Neural cell (in vitro differentiated cells): ENCODE measurements around the gene SLC25A47. TPM values are rescaled to one million over a fixed set of nuclear protein-coding genes. Genes with fewer than 3 reads are reported as not detected.

Experiments used
- H2AFZ ChIP-seq: fragments of 200-600, 300-800 bp; sonication (generic), shearing (Covaris generic); 2 replicates; pipeline ENCODE4 v1.6.0; 2014; ENCODE audit warnings: low read depth, mild to moderate bottlenecking, antibody characterized with exemption, low read length, moderate library complexity
- H3F3A ChIP-seq: fragments of 200-600 bp; shearing (Covaris generic); 2 replicates; pipeline ENCODE4 v1.6.1; 2016; ENCODE audit warnings: mild to moderate bottlenecking, moderate library complexity, mixed read lengths, antibody characterized with exemption, low read length; ENCODE audit not compliant: insufficient read depth, poor library complexity, severe bottlenecking
- H3K27ac ChIP-seq: fragments of 200-600, 300-800 bp; sonication (generic), shearing (Covaris generic); 2 replicates; pipeline ENCODE4 v1.5.1; 2014; ENCODE audit warnings: mild to moderate bottlenecking, low read length, moderate library complexity
- H3K27me3 ChIP-seq: fragments of 300-800, 200-600 bp; sonication (generic), shearing (Covaris generic); 2 replicates; pipeline ENCODE4 v1.6.0; 2014; ENCODE audit warnings: mild to moderate bottlenecking, low read depth, low read length, moderate library complexity; ENCODE audit not compliant: insufficient read depth
- H3K36me3 ChIP-seq: fragments of 300-800, 200-600 bp; sonication (generic), shearing (Covaris generic); 2 replicates; pipeline ENCODE4 v1.5.1; 2014; ENCODE audit warnings: mild to moderate bottlenecking, antibody characterized with exemption, low read length, moderate library complexity; ENCODE audit not compliant: insufficient read depth
- H3K4me2 ChIP-seq: fragments of 300-800, 200-600 bp; sonication (generic), shearing (Covaris generic); 2 replicates; pipeline ENCODE4 v1.6.0; 2014; ENCODE audit warnings: mild to moderate bottlenecking, low read length
- H3K4me3 ChIP-seq: fragments of 300-800, 200-600 bp; sonication (generic), shearing (Covaris generic); 2 replicates; pipeline ENCODE4 v1.5.1; 2014; ENCODE audit warnings: mild to moderate bottlenecking, low read length, moderate library complexity
- H3K79me2 ChIP-seq: fragments of 200-600 bp; shearing (Covaris generic); replicated peaks from 2 replicates; pipeline ENCODE4 v1.6.0; 2014; ENCODE audit warnings: mild to moderate bottlenecking, low read length, moderate library complexity; ENCODE audit not compliant: insufficient read depth
- H3K9ac ChIP-seq: fragments of 300-800, 200-600 bp; sonication (generic), shearing (Covaris generic); 2 replicates; pipeline ENCODE4 v1.6.1; 2016; ENCODE audit warnings: mild to moderate bottlenecking, low read length, mixed read lengths
- H3K9me2 ChIP-seq: fragments of 200-600 bp; shearing (Covaris generic); 2 replicates; pipeline ENCODE4 v1.6.1; 2016; ENCODE audit warnings: mild to moderate bottlenecking, low read length, mixed read lengths; ENCODE audit not compliant: insufficient read depth
- H3K9me3 ChIP-seq: fragments of 200-600, 300-800 bp; sonication (generic), shearing (Covaris generic); 2 replicates; pipeline ENCODE4 v1.6.1; 2016; ENCODE audit warnings: mild to moderate bottlenecking, mixed run types, low read length, moderate library complexity, mixed read lengths
- H4K20me1 ChIP-seq: fragments of 200-600 bp; shearing (Covaris generic); 2 replicates; pipeline ENCODE4 v1.6.1; 2016; ENCODE audit warnings: mild to moderate bottlenecking, mixed run types; ENCODE audit not compliant: insufficient read depth
- EP300 ChIP-seq: fragments of 450-650 bp; conservative IDR thresholded peaks from 2 replicates; pipeline ENCODE4 v1.6.1; 2014; ENCODE audit warnings: antibody characterized with exemption, mild to moderate bottlenecking, moderate library complexity; ENCODE audit not compliant: poor library complexity, severe bottlenecking
- EZH2 ChIP-seq: fragments of 200-600, 300-800 bp; shearing (Covaris generic), sonication (generic); IDR thresholded peaks from 2 replicates; pipeline ENCODE4 v1.6.1; 2014; ENCODE audit warnings: antibody characterized with exemption, low read length, borderline replicate concordance, mild to moderate bottlenecking; ENCODE audit not compliant: insufficient read depth, poor library complexity, severe bottlenecking
- MXI1 ChIP-seq: fragments of 450-650 bp; conservative IDR thresholded peaks from 2 replicates; pipeline ENCODE4 v1.6.1; 2014; ENCODE audit warnings: antibody characterized with exemption, mild to moderate bottlenecking; ENCODE audit not compliant: poor library complexity, severe bottlenecking
- POLR2AphosphoS5 ChIP-seq: IDR thresholded peaks from 2 replicates; pipeline ENCODE4 v1.6.1; 2012
- RAD21 ChIP-seq: fragments of 450-650 bp; conservative IDR thresholded peaks from 2 replicates; pipeline ENCODE4 v1.6.1; 2014; ENCODE audit warnings: antibody characterized with exemption, mild to moderate bottlenecking, moderate library complexity
- REST ChIP-seq: IDR thresholded peaks from 2 replicates; pipeline ENCODE4 v1.6.1; 2012; ENCODE audit warnings: borderline replicate concordance
- SMC3 ChIP-seq: fragments of 450-650 bp; conservative IDR thresholded peaks from 2 replicates; pipeline ENCODE4 v1.6.1; 2014; ENCODE audit warnings: antibody characterized with exemption, mild to moderate bottlenecking, moderate library complexity; ENCODE audit not compliant: poor library complexity
- TAF1 ChIP-seq: IDR thresholded peaks from 2 replicates; pipeline ENCODE4 v1.6.1; 2012; ENCODE audit warnings: low read depth
- polyA plus RNA-seq: library from polyadenylated mRNA; depleted of rRNA; stranded (reverse); fragments of >200 nt; gene quantifications from 2 replicates; pipeline ENCODE4 v1.2.3, GENCODE V29; 2014
- TF ChIP-seq, protein P1 (sequence below): fragments of 450-650 bp; IDR thresholded peaks from 2 replicates; pipeline ENCODE4 v1.5.1; 2014; ENCODE audit warnings: antibody characterized with exemption, mild to moderate bottlenecking, moderate library complexity; ENCODE audit not compliant: poor library complexity, severe bottlenecking

The SLC25A47 gene
- polyA plus RNA-seq, 1 donor from 2014 or later, result not detected

DNA sequence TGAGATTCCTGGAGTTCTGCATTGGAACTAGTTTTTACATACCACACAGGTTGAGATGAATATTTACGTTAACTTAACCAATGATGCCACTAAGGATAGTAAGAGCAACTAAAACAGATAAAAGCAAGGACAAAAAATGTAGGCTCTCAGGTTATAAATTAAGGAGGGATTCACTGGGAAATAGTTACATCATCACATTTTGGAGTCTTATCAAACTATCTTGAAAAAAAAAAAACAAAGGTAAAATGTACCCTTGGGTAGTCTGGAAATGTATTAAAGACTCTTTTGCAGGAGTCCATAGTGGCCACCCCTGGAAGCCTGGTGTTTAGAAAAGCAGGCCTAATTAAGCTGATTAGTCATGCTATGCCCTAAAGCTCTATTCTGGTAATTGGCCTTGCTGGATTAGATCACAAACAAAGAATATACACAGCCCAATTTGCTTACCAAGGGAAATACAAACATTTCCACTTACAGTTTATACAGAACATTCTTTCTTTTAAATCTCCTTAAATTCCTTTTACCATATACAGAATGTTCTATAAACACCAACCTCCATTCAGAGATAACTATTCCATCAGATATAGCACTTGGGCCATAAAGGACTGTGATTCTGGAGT, 39.3 kb downstream of the SLC25A47 start:
- TF ChIP-seq MXI1 (no peak), RAD21 (no peak), REST (no peak), SMC3 (no peak), TAF1 (no peak), EP300 (no peak), POLR2AphosphoS5 (no peak), EZH2 (no peak)
- TF ChIP-seq, protein P1, sequence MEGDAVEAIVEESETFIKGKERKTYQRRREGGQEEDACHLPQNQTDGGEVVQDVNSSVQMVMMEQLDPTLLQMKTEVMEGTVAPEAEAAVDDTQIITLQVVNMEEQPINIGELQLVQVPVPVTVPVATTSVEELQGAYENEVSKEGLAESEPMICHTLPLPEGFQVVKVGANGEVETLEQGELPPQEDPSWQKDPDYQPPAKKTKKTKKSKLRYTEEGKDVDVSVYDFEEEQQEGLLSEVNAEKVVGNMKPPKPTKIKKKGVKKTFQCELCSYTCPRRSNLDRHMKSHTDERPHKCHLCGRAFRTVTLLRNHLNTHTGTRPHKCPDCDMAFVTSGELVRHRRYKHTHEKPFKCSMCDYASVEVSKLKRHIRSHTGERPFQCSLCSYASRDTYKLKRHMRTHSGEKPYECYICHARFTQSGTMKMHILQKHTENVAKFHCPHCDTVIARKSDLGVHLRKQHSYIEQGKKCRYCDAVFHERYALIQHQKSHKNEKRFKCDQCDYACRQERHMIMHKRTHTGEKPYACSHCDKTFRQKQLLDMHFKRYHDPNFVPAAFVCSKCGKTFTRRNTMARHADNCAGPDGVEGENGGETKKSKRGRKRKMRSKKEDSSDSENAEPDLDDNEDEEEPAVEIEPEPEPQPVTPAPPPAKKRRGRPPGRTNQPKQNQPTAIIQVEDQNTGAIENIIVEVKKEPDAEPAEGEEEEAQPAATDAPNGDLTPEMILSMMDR, result no peak
- no peak overlapping the region for H3K4me2 ChIP-seq
- H2AFZ ChIP-seq, result no peak overlapping the region
- no peaks in the 10 kb centered on the region for H3K9me3 ChIP-seq
- H3K27ac ChIP-seq, result no peak overlapping the region
- H3K79me2 ChIP-seq, result no peaks in the 10 kb centered on the region
- no peaks in the 10 kb centered on the region for H3K27me3 ChIP-seq
- no peaks in the 10 kb centered on the region for H3K9me2 ChIP-seq
- H3K36me3 ChIP-seq, result peaks cover 16% of the 10 kb centered on the region
- no peak overlapping the region for H3K9ac ChIP-seq
- no peaks in the 10 kb centered on the region for H4K20me1 ChIP-seq
- no peaks in the 10 kb centered on the region for H3F3A ChIP-seq
- no peak overlapping the region for H3K4me3 ChIP-seq

DNA sequence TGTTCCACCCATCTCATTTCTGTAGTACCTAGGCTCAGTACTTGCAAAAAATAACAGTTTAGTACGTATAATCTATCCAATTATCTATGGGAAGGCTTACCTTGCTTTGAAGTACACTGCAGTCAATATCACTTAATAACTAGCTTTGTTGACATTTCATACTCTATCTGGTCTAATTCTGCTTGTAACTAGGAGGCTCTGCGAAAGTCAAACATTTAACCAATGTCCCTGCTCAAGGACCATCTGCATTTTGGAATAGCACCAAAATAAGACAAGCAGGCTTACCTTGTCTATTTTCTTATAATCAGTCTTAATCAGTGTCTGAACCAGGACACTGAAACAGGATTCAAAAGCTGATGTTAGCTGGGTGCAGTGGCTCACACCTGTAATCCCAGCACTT, 39.9 kb downstream of the SLC25A47 start:
- no peak overlapping the region for H3K4me2 ChIP-seq
- H2AFZ ChIP-seq, result no peak overlapping the region
- no peak for TF ChIP-seq REST
- peaks cover 16% of the 10 kb centered on the region for H3K36me3 ChIP-seq
- no peaks in the 10 kb centered on the region for H3K9me2 ChIP-seq
- no peaks in the 10 kb centered on the region for H3F3A ChIP-seq
- H3K4me3 ChIP-seq, result no peak overlapping the region
- H3K79me2 ChIP-seq, result no peaks in the 10 kb centered on the region
- no peaks in the 10 kb centered on the region for H4K20me1 ChIP-seq
- no peaks in the 10 kb centered on the region for H3K9me3 ChIP-seq
- no peak overlapping the region for H3K9ac ChIP-seq
- no peaks in the 10 kb centered on the region for H3K27me3 ChIP-seq
- H3K27ac ChIP-seq, result no peak overlapping the region
